NCI-H2196 treated with DMSO at 0.1 percent for 48 hours (cell line): Measurements from ENCODE around the gene GLIS1.

Experiments used
- DNase-seq: peaks from one replicate; lab custom pipeline; 2025; ENCODE audit not compliant: unreplicated experiment; lab: John Stamatoyannopoulos, UW

The GLIS1 gene

GRCh38 chr1:53719469-53719868 lies 19.5 kb downstream of the GLIS1 start:
- no peak for DNase-seq

- no peak for DNase-seq
These were observed 20.5 kb downstream of the GLIS1 start for GRCh38 chr1:53718443-53718842.

GRCh38 chr1:53717025-53717804 lies 21.7 kb downstream of the GLIS1 start:
- DNase-seq = no peak

GRCh38 chr1:53716150-53716549 lies 22.8 kb downstream of the GLIS1 start:
- no peak for DNase-seq

- DNase-seq = no peak
These were observed 23.5 kb downstream of the GLIS1 start for GRCh38 chr1:53715478-53715877.

- no peak for DNase-seq
These were observed 26.7 kb downstream of the GLIS1 start for GRCh38 chr1:53712276-53712675.

- no peak for DNase-seq
These were observed 28.4 kb downstream of the GLIS1 start for GRCh38 chr1:53710584-53710983.

- no peak for DNase-seq
These were observed 30.3 kb downstream of the GLIS1 start for GRCh38 chr1:53708687-53709086.

GRCh38 chr1:53706356-53706755 lies 32.6 kb downstream of the GLIS1 start:
- DNase-seq = no peak

- no peak for DNase-seq
These were observed 33.4 kb downstream of the GLIS1 start for GRCh38 chr1:53705446-53706096.

- DNase-seq = no peak
These were observed 34.0 kb downstream of the GLIS1 start for GRCh38 chr1:53704804-53705445.

- no peak for DNase-seq
These were observed 34.7 kb downstream of the GLIS1 start for GRCh38 chr1:53704304-53704703.

- no peak for DNase-seq
These were observed 35.8 kb downstream of the GLIS1 start for GRCh38 chr1:53703174-53703573.

- no peak for DNase-seq
These were observed 36.6 kb downstream of the GLIS1 start for GRCh38 chr1:53702341-53702740.

- no peak for DNase-seq
These were observed 38.2 kb downstream of the GLIS1 start for GRCh38 chr1:53700776-53701175.

- no peak for DNase-seq
These were observed 39.0 kb downstream of the GLIS1 start for GRCh38 chr1:53699981-53700380.

- no peak for DNase-seq
These were observed 40.5 kb downstream of the GLIS1 start for GRCh38 chr1:53698384-53698980.

- DNase-seq = no peak
These were observed 41.1 kb downstream of the GLIS1 start for GRCh38 chr1:53697721-53698383.

- no peak for DNase-seq
These were observed 42.0 kb downstream of the GLIS1 start for GRCh38 chr1:53696990-53697389.

- DNase-seq = no peak
These were observed 42.4 kb downstream of the GLIS1 start for GRCh38 chr1:53696571-53696970.

- DNase-seq = no peak
These were observed 42.9 kb downstream of the GLIS1 start for GRCh38 chr1:53696051-53696450.
